Myocyte (in vitro differentiated cells): ENCODE data around the gene RIMS1. TPM values are rescaled to one million over a fixed set of nuclear protein-coding genes. Genes with fewer than 3 reads are reported as not detected.
A peak's percentile ranks its signal among the peaks of the same experiment; 100 is the strongest.

Experiments
- DNase-seq: peaks from one replicate; pipeline ENCODE4 v3.0.0-alpha.2; 2012; ENCODE audit warnings: low read depth
- total RNA-seq: library from RNA; depleted of rRNA; stranded (reverse); fragments of >200 nt; gene quantifications from 2 replicates; pipeline ENCODE4 v1.2.3, GENCODE V29; 2014

The RIMS1 gene
- total RNA-seq, 1 donor from 2014 or later: 1.8 TPM

- peak; percentile 59 for DNase-seq
These were observed 331.8 kb downstream of the RIMS1 start for GRCh38 chr6:72218125-72218524.

- peak; percentile 38 for DNase-seq
These were observed 333.2 kb downstream of the RIMS1 start for GRCh38 chr6:72219536-72219935.

GRCh38 chr6:72238021-72238420, 351.7 kb downstream of the RIMS1 start:
- DNase-seq: no peak

- DNase-seq: no peak
These were observed 352.6 kb downstream of the RIMS1 start for GRCh38 chr6:72238900-72239299.

GRCh38 chr6:72245565-72245964, 359.2 kb downstream of the RIMS1 start:
- no peak for DNase-seq

- no peak for DNase-seq
These were observed 360.6 kb downstream of the RIMS1 start for GRCh38 chr6:72246926-72247325.

- no peak for DNase-seq
These were observed 362.3 kb downstream of the RIMS1 start for GRCh38 chr6:72248621-72249020.

- DNase-seq: no peak
These were observed 364.3 kb downstream of the RIMS1 start for GRCh38 chr6:72250664-72251063.

GRCh38 chr6:72260489-72260888, 374.1 kb downstream of the RIMS1 start:
- peak; percentile 4 for DNase-seq

GRCh38 chr6:72261554-72261953, 375.2 kb downstream of the RIMS1 start:
- no peak for DNase-seq

GRCh38 chr6:72262254-72262653, 375.9 kb downstream of the RIMS1 start:
- DNase-seq: no peak

GRCh38 chr6:72267470-72267869, 381.1 kb downstream of the RIMS1 start:
- DNase-seq: peak; percentile 87

GRCh38 chr6:72271531-72271930, 385.2 kb downstream of the RIMS1 start:
- DNase-seq: no peak

- DNase-seq: peak; percentile 55
These were observed 386.6 kb downstream of the RIMS1 start for GRCh38 chr6:72272958-72273357.

- no peak for DNase-seq
These were observed 389.5 kb downstream of the RIMS1 start for GRCh38 chr6:72275888-72276287.

- no peak for DNase-seq
These were observed 395.9 kb downstream of the RIMS1 start for GRCh38 chr6:72282201-72282600.

- no peak for DNase-seq
These were observed 397.2 kb downstream of the RIMS1 start for GRCh38 chr6:72283571-72283970.

- peak; percentile 22 for DNase-seq
These were observed 400.6 kb downstream of the RIMS1 start for GRCh38 chr6:72286911-72287311.

GRCh38 chr6:72287801-72288200, 401.5 kb downstream of the RIMS1 start:
- no peak for DNase-seq

GRCh38 chr6:72288592-72288991, 402.2 kb downstream of the RIMS1 start:
- DNase-seq: no peak

- DNase-seq: no peak
These were observed 404.3 kb downstream of the RIMS1 start for GRCh38 chr6:72290620-72291019.

- DNase-seq: no peak
These were observed 410.0 kb downstream of the RIMS1 start for GRCh38 chr6:72296375-72296774.

GRCh38 chr6:72305971-72306370, 419.6 kb downstream of the RIMS1 start:
- no peak for DNase-seq

- no peak for DNase-seq
These were observed 430.5 kb downstream of the RIMS1 start for GRCh38 chr6:72316675-72317380.
